AG10803 (cell line): ENCODE data around the gene KRTAP5-5.
"Not testable (repeated sequence)": the region's sequence is repeated elsewhere in the genome, so short reads cannot be mapped to it uniquely, and the experiment has no call there.

Source experiments
- DNase-seq: peaks from one replicate; pipeline ENCODE4 v3.0.0; 2010; ENCODE audit warnings: low read depth
- H3K4me3 ChIP-seq: 2 replicates; pipeline ENCODE4 v1.5.1; 2011; ENCODE audit warnings: mild to moderate bottlenecking, low read length, control low read depth
- TF ChIP-seq, protein P1 (sequence below): conservative IDR thresholded peaks from 2 replicates; pipeline ENCODE4 v1.5.1; 2011; ENCODE audit warnings: mild to moderate bottlenecking, low read length, control low read depth, inconsistent platforms

KRTAP5-5 gene

GRCh38 chr11:1641096-1641495 lies 11.5 kb downstream of the KRTAP5-5 start:
- DNase-seq = no peak
- H3K4me3 ChIP-seq = no peak overlapping the region
- TF ChIP-seq, protein P1, sequence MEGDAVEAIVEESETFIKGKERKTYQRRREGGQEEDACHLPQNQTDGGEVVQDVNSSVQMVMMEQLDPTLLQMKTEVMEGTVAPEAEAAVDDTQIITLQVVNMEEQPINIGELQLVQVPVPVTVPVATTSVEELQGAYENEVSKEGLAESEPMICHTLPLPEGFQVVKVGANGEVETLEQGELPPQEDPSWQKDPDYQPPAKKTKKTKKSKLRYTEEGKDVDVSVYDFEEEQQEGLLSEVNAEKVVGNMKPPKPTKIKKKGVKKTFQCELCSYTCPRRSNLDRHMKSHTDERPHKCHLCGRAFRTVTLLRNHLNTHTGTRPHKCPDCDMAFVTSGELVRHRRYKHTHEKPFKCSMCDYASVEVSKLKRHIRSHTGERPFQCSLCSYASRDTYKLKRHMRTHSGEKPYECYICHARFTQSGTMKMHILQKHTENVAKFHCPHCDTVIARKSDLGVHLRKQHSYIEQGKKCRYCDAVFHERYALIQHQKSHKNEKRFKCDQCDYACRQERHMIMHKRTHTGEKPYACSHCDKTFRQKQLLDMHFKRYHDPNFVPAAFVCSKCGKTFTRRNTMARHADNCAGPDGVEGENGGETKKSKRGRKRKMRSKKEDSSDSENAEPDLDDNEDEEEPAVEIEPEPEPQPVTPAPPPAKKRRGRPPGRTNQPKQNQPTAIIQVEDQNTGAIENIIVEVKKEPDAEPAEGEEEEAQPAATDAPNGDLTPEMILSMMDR = no peak

GRCh38 chr11:1642288-1643145 lies 12.9 kb downstream of the KRTAP5-5 start:
- DNase-seq = no peak
- TF ChIP-seq, protein P1 = no peak
- no peak overlapping the region for H3K4me3 ChIP-seq

GRCh38 chr11:1643146-1643690 lies 13.6 kb downstream of the KRTAP5-5 start:
- H3K4me3 ChIP-seq = no peak overlapping the region
- DNase-seq = no peak
- TF ChIP-seq, protein P1 = no peak

DNA sequence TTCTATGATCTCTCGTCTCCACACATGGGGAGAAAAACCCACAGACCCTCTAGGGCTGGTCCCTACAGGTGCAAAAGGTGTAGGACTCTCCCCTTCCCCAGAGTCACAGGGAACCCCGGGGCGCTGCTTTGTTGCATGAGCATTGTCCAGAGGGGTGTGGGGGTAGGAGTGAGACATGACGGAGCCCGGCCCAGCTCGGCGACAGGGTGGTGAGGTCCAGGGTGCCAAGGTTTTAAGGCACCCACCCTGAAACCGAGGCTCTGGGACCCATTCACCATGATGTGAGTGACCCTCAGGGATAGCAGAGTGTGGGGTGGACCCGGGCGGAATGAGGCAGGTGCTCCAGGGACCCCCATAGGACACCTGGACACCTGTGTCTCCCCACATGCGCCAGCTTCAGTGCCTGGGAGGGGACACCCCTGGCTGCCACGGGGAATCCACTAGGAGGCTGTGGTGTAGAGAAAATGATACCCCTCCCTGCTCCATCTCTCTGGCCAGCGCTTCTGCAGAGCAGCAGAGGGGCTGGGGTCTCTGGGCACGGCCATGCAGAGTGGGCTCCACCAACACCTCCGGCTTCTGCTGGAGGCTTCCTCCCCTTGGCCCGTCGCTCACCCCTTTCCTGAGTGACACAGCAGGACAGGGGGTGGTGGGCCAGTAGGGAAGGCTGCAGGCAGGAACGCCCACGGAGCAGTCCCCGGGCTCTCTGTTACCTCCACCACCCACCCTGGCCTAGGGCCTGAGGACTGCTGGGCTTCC lies 15.2 kb downstream of the KRTAP5-5 start:
- no peak overlapping the region for H3K4me3 ChIP-seq

GRCh38 chr11:1645357-1645821 lies 15.8 kb downstream of the KRTAP5-5 start:
- no peak overlapping the region for H3K4me3 ChIP-seq
- TF ChIP-seq, protein P1 = no peak
- no peak for DNase-seq

More for the DNA sequence above, 15.2 kb downstream of the KRTAP5-5 start:
- no peak for DNase-seq
- TF ChIP-seq, protein P1 = no peak

DNA sequence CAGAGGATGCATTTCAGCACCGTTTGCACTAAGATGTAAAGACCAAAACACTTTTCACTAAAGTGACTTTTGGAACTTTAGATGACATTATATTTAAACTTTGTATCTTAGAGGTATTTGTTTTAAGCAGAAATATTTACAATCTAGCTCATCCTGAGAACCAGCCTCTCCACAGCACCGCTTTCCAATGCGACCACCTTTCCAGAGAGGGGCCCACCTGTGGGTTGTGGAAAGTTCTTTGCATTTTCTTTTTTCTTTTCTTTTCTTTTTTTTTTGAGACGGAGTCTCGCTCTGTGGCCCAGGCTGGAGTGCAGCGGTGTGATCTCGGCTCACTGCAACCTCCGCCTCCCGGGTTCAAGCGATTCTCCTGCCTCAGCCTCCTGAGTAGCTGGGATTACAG lies 17.0 kb downstream of the KRTAP5-5 start:
- DNase-seq, H3K4me3 ChIP-seq: not testable (repeated sequence)

DNA sequence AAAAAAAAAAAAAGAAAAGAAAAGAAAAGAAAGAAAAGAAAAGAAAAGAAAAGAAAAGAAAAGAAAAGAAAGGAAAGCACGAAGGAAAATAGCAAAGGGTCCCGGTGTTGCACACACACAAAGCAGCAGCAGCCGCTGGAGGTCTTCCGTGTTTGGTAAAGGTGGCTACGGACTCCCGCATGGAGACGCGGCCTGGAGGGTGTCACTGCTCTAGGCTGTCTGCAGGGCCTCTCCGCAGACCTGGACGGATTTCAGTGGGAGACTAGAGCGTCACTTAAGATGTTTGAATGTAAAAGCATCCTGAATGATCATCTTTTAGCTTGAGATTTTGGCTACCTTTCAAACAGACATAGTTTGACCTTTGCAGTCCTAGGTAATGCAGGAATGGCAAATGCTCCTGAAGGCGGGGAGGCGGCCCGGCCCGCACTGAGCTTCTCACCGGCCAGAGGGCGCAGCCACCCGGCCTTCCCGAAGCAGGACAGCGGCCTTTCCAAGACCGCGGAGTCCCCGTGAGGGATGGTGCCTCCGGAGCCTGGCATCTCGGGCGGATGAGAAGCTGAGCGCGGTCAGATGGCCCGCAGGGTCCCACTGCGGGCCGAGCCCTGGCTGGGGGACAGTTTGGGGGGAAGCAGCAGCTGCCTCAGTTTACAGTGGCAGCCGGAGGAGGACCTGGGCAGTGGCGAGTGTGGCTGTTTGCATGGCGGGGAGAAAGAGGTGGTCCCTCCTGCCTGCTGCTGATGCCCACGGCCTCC lies 18.5 kb downstream of the KRTAP5-5 start:
- TF ChIP-seq, protein P1 = no peak
- DNase-seq = no peak
- H3K4me3 ChIP-seq = no peak overlapping the region
